Transverse colon (tissue), 3 donors: ENCODE data around the gene TNS1.

Experiments used
- CTCF ChIP-seq, 5 experiments: fragments of 200-600 bp in 3 of 5; fragments of 450-650 bp in 2 of 5; sonication (generic) in 3 of 5; IDR thresholded peaks; 1 replicate in 2 of 5; 2 replicates in 3 of 5; pipeline ENCODE4 v1.5.1; 2016 to 2017; ENCODE audit warnings: antibody characterized with exemption in 5 of 5, inconsistent platforms in 3 of 5, mild to moderate bottlenecking in 2 of 5, moderate library complexity in 1 of 5
- POLR2A ChIP-seq: fragments of 450-650 bp; IDR thresholded peaks from one replicate; pipeline ENCODE4 v1.6.1; 2016; ENCODE audit warnings: antibody characterized with exemption, mild to moderate bottlenecking, moderate library complexity

GRCh38 chr2:218017211-218018053, 14.6 kb upstream of the TNS1 start:
- TF ChIP-seq CTCF (IDR thresholded peaks at IDR 0.05) (no peak), POLR2A (no peak)
